CD4-positive, alpha-beta T cell (primary cell): ENCODE measurements around the gene PPP6C. TPM values are rescaled to one million over a fixed set of nuclear protein-coding genes. Genes with fewer than 3 reads are reported as not detected.

Experiments used
- ATAC-seq: fragments of 200-7000 bp; cut with Tn5 transposase; one replicate; pipeline ENCODE4 v1.10.0; 2022; ENCODE audit warnings: mild to moderate bottlenecking; ENCODE audit not compliant: poor library complexity
- CTCF ChIA-PET: fragments of 350-600 bp; sonication (Branson Sonifier 250); formaldehyde crosslinking; loops from one replicate; lab custom pipeline; 2021; ENCODE audit warnings: antibody characterized with exemption, inconsistent platforms; lab: Charles Lee
- POLR2A ChIA-PET: fragments of 350-600 bp; sonication (Branson Sonifier 250); formaldehyde crosslinking; loops from one replicate; lab custom pipeline; 2021; ENCODE audit warnings: antibody characterized with exemption, inconsistent platforms; lab: Charles Lee
- DNase-seq, 14 experiments: peaks; one replicate each; pipeline ENCODE4 v3.0.0-alpha.2; 2013 to 2020; ENCODE audit warnings: mixed read lengths in 2 of 14
- H3K27ac ChIP-seq, 2 donors: one replicate each; pipeline versions ENCODE4 v1.5.1 to v1.7.0; 2013; ENCODE audit warnings: low read length in 2 of 2, low read depth in 1 of 2, mild to moderate bottlenecking in 1 of 2
- H3K27me3 ChIP-seq, 2 experiments: 1 replicate in 1 of 2; 2 replicates in 1 of 2; pipeline versions ENCODE4 v1.6.1 to v1.7.0; 2013; ENCODE audit warnings: low read length in 2 of 2, control low read depth in 1 of 2, mild to moderate bottlenecking in 1 of 2, moderate library complexity in 1 of 2; ENCODE audit not compliant: insufficient read depth in 2 of 2, control insufficient read depth in 1 of 2
- H3K36me3 ChIP-seq: one replicate; pipeline ENCODE4 v1.6.1; 2013; ENCODE audit warnings: low read length, control low read depth; ENCODE audit not compliant: insufficient read depth
- H3K4me1 ChIP-seq: one replicate; pipeline ENCODE4 v1.6.1; 2013; ENCODE audit warnings: low read length, control low read depth; ENCODE audit not compliant: insufficient read depth
- H3K4me3 ChIP-seq: one replicate; pipeline ENCODE4 v1.5.1; 2013; ENCODE audit warnings: mild to moderate bottlenecking, low read length, moderate library complexity
- H3K9me3 ChIP-seq, 2 experiments: 1 replicate in 1 of 2; 2 replicates in 1 of 2; pipeline versions ENCODE4 v1.6.1 to v1.7.0; 2013; ENCODE audit warnings: low read length in 2 of 2, mild to moderate bottlenecking in 2 of 2, control low read depth in 1 of 2, moderate library complexity in 1 of 2; ENCODE audit not compliant: control insufficient read depth in 1 of 2, insufficient read depth in 1 of 2
- H3K27ac Mint-ChIP-seq: one replicate; pipeline ENCODE4 v1.8.0; 2020; ENCODE audit warnings: mixed read lengths
- H3K27me3 Mint-ChIP-seq: one replicate; pipeline ENCODE4 v1.8.0; 2021; ENCODE audit warnings: mixed read lengths
- H3K36me3 Mint-ChIP-seq: one replicate; pipeline ENCODE4 v1.8.0; 2021; ENCODE audit warnings: low read depth, mixed read lengths
- H3K4me1 Mint-ChIP-seq: one replicate; pipeline ENCODE4 v1.8.0; 2021; ENCODE audit warnings: low read depth, mixed read lengths
- H3K4me3 Mint-ChIP-seq: one replicate; pipeline ENCODE4 v1.8.0; 2020; ENCODE audit warnings: mild to moderate bottlenecking, mixed read lengths
- H3K9me3 Mint-ChIP-seq: one replicate; pipeline ENCODE4 v1.8.0; 2020; ENCODE audit warnings: mixed read lengths
- intact Hi-C, 2 experiments: fragments of 100-400 bp; cut with DNase I in 1 of 2; cut with micrococcal nuclease in 1 of 2; formaldehyde crosslinking; loops; one replicate each; pipeline versions ENCODE4 v1.15.1 to v1.9.0; 2023 to 2025; cut with DNase I, micrococcal nuclease
- total RNA-seq, 174 experiments: library from RNA in 2 of 174; stranded (reverse) in 2 of 174; gene quantifications; one replicate each; pipeline ENCODE4 v1.2.3 and lab custom pipeline; 2021 to 2026
- TF ChIP-seq, protein P1 (sequence below): fragments of 200-600 bp; IDR thresholded peaks from one replicate; pipeline ENCODE4 v1.8.0; 2022; ENCODE audit warnings: antibody characterized with exemption, mild to moderate bottlenecking

Gene PPP6C
- total RNA-seq, 2 experiments from 2014 or later = 32.9 to 35.3 TPM

DNA sequence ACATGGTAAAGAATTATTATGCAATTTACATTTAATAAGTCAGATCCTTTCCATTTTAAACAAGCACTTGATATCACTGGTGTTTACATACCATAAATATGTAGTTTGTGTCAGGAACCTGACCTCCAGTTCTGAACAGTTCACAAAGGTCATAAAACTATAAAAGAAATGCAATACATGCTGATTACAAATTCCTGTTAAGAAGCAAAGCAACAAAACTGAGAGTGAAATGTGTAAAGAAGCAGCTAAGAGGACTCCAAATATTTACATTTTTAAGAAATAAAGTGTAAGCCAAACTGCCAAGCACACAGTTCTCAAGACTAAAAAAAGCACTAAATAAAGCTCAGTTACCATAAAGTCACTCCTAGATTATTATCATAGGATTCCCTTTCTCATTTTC is 28.9 kb downstream of the PPP6C start:
- no peak overlapping the region for H3K27ac ChIP-seq
- H3K4me3 ChIP-seq = no peak overlapping the region
- POLR2A ChIA-PET = no interaction called here
- ATAC-seq (no peak), DNase-seq (no peak)
- H3K4me1 Mint-ChIP-seq = peaks cover 4% of the 10 kb centered on the region
- H3K27me3 ChIP-seq = no peaks in the 10 kb centered on the region
- CTCF ChIA-PET = interaction anchor here (1.3 kb wide), 1 partner anchor 11 kb away, joined by 3 read pairs; no protein-coding TSS in a partner anchor
- H3K36me3 Mint-ChIP-seq = peaks cover 40% of the 10 kb centered on the region
- H3K9me3 ChIP-seq = no peaks in the 10 kb centered on the region
- no peaks in the 10 kb centered on the region for H3K27me3 Mint-ChIP-seq
- H3K4me1 ChIP-seq = no peaks in the 10 kb centered on the region
- H3K9me3 Mint-ChIP-seq = no peaks in the 10 kb centered on the region
- H3K36me3 ChIP-seq = peaks cover 21% of the 10 kb centered on the region
- peak overlapping the region; percentile 72 for H3K27ac Mint-ChIP-seq
- no peak overlapping the region for H3K4me3 Mint-ChIP-seq
- intact Hi-C loops = no loop called here
- TF ChIP-seq, protein P1, sequence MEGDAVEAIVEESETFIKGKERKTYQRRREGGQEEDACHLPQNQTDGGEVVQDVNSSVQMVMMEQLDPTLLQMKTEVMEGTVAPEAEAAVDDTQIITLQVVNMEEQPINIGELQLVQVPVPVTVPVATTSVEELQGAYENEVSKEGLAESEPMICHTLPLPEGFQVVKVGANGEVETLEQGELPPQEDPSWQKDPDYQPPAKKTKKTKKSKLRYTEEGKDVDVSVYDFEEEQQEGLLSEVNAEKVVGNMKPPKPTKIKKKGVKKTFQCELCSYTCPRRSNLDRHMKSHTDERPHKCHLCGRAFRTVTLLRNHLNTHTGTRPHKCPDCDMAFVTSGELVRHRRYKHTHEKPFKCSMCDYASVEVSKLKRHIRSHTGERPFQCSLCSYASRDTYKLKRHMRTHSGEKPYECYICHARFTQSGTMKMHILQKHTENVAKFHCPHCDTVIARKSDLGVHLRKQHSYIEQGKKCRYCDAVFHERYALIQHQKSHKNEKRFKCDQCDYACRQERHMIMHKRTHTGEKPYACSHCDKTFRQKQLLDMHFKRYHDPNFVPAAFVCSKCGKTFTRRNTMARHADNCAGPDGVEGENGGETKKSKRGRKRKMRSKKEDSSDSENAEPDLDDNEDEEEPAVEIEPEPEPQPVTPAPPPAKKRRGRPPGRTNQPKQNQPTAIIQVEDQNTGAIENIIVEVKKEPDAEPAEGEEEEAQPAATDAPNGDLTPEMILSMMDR = no peak

DNA sequence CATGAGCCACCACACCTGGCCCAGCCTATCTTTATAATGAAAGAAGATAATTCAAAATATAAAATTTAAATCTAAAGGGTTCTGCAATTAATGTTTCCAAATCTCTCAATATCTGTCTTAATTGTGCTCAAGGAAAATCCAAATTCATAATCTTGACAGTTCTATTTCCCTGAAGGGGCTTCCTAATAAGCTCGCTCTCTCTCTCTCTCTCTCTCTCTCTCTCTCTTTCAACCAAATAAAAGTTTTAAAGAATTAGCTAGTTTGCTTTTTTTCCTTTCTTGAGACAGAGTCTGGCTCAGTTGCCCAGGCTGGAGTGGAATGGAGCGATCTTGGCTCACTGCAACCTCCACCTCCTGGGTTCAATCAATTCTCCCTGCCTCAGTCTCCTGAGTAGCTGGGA is 33.1 kb downstream of the PPP6C start:
- ATAC-seq (no peak), DNase-seq (no peak)
- Mint-ChIP-seq H3K27ac (no peak overlapping the region), H3K4me1 (peaks cover 4% of the 10 kb centered on the region), H3K9me3 (no peaks in the 10 kb centered on the region), H3K27me3 (no peaks in the 10 kb centered on the region), H3K4me3 (no peak overlapping the region), H3K36me3 (peaks cover 74% of the 10 kb centered on the region)
- intact Hi-C loops = no loop called here
- ChIA-PET POLR2A (no interaction called here), CTCF (interaction anchor here (0.6 kb wide), 1 partner anchor 114 kb away, joined by 3 read pairs; no protein-coding TSS in a partner anchor)
- Histone ChIP-seq H3K4me1 (no peaks in the 10 kb centered on the region), H3K27me3 (no peaks in the 10 kb centered on the region), H3K36me3 (peaks cover 47% of the 10 kb centered on the region), H3K9me3 (no peaks in the 10 kb centered on the region), H3K4me3 (no peak overlapping the region), H3K27ac (no peak overlapping the region)
- TF ChIP-seq, protein P1 = no peak

DNA sequence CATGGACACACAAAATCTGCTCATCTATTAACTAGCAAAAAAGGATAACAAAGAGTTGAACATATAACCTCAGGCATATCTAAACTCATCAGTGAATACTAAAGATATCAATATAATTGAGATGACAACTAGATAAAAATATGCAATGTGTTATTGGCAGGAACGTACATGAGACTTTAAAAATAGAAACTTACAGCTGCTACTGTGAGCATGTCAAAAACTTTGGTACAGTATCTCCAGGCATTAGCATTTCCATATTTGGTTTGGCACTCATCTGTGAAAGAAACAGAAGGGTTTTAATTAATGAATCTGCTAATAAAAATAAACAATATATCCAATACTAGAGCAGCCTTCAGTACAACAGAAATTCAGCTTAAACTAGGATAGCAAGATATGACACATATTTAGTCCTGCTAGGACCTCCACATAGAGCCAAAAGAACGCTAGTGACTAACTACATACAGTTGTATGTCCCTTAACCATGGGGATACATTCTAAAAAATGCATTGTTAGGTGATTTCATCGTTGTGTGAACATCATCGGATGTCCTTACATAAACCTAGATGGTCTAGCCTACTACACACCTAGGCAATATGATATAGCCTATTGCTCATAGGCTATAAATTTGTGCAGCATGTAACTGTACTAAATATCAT is 35.8 kb downstream of the PPP6C start:
- H3K27me3 Mint-ChIP-seq = no peaks in the 10 kb centered on the region
- H3K4me1 ChIP-seq = no peaks in the 10 kb centered on the region
- H3K4me3 Mint-ChIP-seq = no peak overlapping the region
- H3K27ac Mint-ChIP-seq = no peak overlapping the region
- H3K4me1 Mint-ChIP-seq = peaks cover 10% of the 10 kb centered on the region
- ATAC-seq (no peak), DNase-seq (no peak)
- ChIA-PET POLR2A (interaction anchor here (0.6 to 1.2 kb wide), 3 partner anchors 10 to 84 kb away, joined by 3 to 4 read pairs (median 3); partner anchors contain the start of gene SCAI), CTCF (interaction anchor here (3.2 kb wide), 1 partner anchor 10 kb away, joined by 11 read pairs; the partner anchor contains the start of gene SCAI)
- H3K4me3 ChIP-seq = no peak overlapping the region
- peaks cover 62% of the 10 kb centered on the region for H3K36me3 ChIP-seq
- no peaks in the 10 kb centered on the region for H3K9me3 Mint-ChIP-seq
- H3K27me3 ChIP-seq = no peaks in the 10 kb centered on the region
- H3K36me3 Mint-ChIP-seq = peaks cover 84% of the 10 kb centered on the region
- TF ChIP-seq, protein P1 = no peak
- H3K27ac ChIP-seq = no peak overlapping the region
- intact Hi-C loops = no loop called here
- H3K9me3 ChIP-seq = no peaks in the 10 kb centered on the region
